Stimulated activated CD8-positive, alpha-beta memory T cell treated with anti-CD3 and anti-CD28 coated beads, Interleukin-15, amount 100 ng/mL, for 48 hours (primary cell): ENCODE results near the gene HNMT.
"Not testable (repeated sequence)": the region's sequence is repeated elsewhere in the genome, so short reads cannot be mapped to it uniquely, and the experiment has no call there.

Experiments
- DNase-seq, 2 donors: peaks; one replicate each; pipeline ENCODE4 v3.0.0-alpha.2; 2020; ENCODE audit warnings: low read depth in 2 of 2

The HNMT gene

GRCh38 chr2:137946227-137946626 is 18.0 kb upstream of the HNMT start:
- DNase-seq, result no peak

DNA sequence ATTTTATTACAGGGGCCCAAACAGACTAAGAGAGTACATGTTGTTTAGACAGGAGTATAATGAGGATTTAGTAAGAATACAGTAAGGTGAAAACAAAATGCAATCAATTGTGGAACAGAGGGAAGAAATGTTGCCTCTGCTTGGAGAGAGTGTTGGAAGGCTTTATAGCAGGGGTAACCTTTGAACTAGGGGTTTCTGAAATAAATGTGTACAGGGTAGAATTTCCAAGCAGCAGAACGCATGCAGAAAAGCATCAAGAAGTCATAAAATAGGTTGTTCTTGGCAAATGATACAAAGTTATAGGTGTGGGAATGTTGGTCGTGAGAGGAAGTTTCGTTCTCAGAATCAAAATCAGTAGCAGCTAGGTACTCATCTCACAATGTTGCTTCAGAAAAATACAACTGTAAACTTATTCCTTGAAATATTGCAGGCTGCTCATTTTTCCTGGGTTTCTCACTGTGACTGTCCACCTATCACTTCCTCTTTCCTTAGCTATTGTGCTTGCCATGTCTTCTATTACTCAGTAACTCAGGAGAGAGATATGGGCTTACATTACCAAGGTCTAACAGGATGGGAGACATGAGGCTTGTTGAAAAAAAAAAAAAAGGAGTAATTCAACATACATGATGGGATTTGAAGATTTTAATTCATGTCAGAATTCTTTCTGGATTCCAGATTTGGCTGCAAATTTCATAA is 17.1 kb upstream of the HNMT start:
- no peak for DNase-seq

DNA sequence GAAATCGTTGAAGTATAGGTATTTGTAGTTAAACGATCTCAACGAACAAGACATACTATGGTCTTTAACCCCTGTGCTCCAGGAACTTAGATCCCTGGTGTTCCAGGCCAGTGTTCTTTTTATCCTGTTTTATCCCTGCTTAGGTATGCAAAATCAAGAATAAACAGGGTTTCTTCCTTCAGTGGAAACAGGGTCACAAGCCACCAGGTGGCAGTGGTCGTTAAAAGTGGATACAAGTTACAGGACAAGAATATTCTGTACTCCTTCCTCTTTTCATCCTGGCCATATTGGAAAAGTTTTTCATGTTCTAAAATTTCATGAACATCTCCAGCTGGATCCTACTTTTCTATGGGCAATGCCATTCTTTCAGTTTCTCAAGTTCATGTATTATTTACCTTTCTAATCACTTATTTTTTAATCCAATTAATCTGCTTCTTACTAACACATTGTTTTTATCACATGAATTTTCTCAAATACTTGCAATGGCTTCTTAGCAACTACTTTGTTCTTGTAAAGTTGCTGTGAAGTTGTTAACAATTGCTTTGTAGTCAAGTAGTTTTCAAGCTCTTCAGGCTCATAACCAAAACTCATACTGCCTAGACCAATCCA is 16.4 kb upstream of the HNMT start:
- DNase-seq, result no peak

- DNase-seq, result no peak
These were observed 15.4 kb upstream of the HNMT start for GRCh38 chr2:137948894-137949293.

DNA sequence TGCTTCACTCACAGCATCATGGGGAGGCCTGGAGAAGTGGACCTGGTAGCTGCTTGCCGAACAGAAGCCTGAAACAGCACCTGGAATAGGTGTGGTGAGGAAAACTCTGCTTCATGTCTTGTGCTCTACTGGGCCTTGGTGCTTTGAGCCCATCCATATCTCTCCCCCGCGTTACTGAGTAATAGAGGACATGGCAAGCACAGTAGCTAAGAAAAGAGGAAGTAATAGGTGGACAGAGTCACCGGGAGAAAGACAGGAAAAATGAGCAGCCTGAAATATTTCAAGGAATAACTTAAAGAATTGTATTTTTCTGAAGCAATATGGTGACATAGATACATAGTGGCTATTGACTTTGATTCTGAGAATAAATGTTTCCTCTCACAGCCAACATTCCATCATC is 14.0 kb upstream of the HNMT start:
- no peak for DNase-seq

GRCh38 chr2:137951586-137951985 is 12.7 kb upstream of the HNMT start:
- no peak for DNase-seq

DNA sequence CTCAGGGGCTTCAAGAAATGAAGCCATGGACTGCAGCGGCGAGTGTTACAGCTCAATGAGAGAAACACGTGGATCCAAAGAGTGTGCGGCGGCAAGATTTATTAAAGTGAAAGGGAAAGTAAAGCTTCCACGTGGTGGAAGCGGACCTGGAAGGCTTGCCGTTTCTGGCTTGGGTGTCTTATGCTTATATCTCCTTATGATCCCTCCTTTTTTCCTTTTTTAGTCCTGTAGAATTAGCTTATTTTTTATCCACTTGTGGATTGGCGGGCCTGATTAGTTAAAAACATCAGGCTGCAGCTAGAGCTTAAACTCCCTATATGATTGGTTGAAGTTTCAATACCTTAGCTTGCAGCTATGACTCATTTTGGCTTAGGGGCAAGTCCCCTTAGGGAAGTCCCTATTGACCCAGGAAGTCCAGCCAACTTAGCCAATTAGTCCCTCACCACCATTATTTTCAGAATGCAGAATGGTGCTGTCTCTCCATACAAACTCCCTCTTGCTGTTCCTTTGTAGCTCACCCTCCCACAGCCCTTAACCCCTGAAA is 11.6 kb upstream of the HNMT start:
- DNase-seq, result no peak

DNA sequence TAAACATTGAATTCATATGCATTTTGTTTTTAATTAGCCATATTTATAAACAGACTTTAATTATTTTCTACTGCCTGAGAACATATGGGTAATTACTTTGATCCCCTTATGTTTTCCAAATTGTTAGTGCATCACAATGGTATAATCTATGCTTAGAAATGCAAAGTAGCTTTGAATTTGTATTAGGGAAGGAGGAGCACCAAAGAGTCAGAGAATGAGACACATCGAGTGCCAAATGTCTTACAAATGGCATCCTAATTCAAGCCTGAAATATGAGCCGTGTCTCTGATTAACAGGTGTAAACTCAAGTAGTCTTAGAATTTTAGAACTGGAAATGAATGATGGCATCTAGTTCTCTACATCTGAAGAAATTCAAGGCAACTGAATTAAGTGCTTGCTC is 8.7 kb upstream of the HNMT start:
- DNase-seq, result no peak

GRCh38 chr2:137957033-137957432 is 7.2 kb upstream of the HNMT start:
- no peak for DNase-seq

DNA sequence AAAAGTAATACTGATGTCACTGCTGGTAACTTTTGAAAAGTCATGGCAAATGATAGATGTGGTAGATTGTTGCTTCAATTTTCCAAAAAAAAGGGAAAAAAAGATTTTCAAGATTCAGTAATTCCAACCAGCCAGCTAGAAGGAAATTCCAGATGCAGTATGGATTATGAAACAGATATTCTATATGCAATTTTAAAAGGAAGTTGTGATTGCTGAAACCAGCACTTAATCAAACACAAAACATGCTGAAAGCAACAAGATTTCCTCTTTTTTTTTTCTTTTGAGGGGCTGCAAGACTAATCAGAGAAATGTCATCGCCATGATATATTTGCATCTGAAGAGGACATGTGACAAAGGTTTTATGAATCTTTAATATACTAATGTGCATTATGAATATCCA is 5.1 kb upstream of the HNMT start:
- no peak for DNase-seq

DNA sequence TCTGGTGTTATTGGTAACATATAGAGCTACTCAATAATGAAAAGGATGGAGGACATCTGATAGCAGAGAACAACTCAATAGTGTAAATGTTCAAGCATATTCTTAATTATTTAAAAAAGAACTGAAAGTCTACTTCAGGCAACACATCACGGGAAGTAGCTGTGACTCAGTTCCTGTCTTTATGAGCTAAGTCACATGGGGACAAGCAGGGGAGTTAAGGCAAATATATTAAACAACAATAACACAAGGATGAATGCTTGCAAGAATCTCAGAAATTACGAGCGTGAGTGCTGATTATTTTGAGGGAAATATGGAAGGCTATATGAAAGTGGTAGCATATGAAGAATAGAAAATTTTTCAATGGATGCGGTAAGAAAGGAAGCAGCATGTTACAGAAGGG is 4.0 kb upstream of the HNMT start:
- DNase-seq, result no peak

GRCh38 chr2:137961602-137962001 is 2.7 kb upstream of the HNMT start:
- DNase-seq, result no peak

DNA sequence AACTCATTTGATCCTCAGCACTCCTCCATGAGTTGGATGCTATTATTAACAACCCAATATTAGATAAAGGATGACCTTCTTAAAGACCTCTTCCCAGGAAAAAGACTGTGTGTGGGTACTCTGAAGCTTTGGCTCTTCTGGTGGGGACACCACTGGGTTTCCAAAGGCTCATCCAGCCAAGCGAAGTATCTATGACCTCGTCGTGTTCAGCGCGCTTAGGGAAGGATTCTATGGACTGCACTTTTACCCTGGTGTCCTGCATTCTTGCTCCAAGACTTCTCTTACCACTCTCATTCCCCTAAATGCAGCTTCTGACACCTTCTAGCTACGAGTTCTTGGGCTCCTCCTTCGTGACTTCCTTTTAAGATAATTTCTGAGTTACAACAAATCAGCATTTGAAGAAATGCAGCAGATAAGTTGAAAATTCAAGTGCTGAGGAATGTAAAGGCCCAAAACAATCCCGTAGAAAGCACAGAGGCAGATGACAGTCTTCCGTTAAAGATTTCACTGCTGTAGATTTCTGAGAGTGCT is 673 bp upstream of the HNMT start:
- DNase-seq, result no peak

DNA sequence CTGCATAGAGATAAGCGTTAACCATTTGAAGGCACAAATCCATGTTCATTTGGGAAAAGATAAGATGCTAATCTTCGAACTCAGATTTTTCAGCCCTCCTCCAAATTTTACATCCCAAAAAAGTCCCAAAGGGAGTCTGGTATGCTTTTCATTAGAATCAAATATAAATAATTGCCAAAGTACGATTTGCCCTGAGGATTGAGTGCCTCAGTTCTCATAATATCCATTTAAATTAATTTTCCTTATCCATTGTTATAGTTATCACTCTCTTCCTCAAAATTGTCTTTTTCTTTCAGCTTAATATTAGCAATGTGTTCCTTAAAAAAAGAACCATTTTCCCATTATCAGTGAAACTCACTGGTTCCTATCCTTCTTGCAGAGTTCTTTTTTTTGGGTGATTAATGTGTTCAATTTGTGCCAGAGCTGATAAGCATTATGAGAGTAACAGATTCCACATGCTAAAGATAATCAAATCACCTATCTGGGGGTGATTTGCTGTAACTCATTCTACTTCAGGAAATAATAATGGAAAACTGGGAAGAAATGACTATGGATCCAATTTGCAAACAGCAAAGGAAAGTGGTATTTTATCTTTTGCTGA is 686 bp downstream of the HNMT start:
- no peak for DNase-seq

DNA sequence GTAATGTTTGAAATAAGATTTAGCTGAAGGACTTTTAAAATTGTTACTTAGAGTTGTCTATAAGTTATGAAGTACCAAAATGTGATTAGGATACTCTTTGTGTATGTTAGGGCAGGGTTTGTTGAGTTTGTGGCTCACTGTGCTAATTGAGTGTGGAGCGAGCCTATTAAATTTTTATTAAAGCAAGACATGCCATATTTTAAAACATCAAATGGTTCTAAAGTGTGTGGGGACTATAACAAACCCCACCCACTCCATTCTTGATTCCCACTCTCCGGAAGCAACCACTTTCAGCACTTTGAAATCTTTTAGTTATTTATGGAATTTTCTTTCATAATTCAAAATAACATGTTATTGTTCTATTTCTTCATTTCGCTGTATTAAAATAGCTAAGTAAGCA is 1.8 kb downstream of the HNMT start:
- DNase-seq, result no peak

DNA sequence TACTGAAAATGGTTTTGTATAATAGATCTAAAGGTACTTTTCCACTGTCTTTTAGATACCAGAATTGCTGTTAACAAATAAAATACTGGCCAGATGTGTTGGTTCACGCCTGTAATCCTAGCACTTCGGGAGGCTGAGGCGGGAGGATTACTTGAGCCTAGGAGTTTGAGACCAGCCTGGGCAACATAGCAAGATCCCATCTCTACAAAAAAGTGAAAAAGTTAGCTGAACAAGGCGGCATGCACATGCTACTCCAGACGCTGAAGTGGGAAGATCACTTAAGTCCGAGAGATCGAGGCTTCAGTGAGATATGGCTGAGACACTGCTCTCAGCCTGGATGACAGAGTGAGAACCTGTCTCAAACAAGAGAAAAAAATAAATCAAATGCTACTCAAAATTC is 2.8 kb downstream of the HNMT start:
- DNase-seq, result no peak

GRCh38 chr2:137968477-137969417 is 4.5 kb downstream of the HNMT start:
- no peak for DNase-seq

GRCh38 chr2:137969418-137969765 is 5.1 kb downstream of the HNMT start:
- DNase-seq, result no peak

DNA sequence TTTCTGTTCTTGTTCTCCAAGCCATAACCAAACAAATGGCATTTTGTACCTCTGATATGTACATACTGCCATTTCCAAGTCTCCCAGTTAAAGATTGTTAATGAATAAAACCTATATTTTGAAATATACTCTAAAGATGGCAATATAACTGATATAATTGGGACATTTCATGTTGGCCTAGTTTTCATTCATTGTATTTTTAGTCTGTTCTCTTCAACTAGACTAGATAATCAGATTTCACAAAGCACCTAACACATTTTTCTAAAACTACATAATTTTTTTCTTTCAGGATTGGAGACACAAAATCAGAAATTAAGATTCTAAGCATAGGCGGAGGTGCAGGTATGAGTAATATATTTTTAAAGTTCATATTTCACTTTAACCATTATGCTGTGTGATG is 5.6 kb downstream of the HNMT start:
- no peak for DNase-seq

DNA sequence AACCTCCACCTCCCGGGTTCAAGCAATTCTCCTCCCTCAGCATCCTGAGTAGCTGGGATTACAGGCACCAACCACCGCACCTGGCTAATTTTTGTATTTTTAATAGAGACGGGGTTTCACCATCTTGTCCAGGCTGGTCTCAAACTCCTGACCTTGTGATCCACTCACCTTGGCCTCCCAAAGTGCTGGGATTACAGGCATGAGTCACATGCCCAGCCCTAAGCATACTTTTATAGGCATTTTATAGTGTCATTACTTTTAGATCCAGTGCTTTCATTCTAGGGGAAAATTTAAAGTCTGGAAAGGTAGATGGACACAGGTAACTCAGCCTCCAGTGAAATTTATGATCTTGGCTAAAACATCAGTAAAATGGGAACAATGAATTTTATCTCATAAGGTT is 7.0 kb downstream of the HNMT start:
- DNase-seq, result not testable (repeated sequence)

- no peak for DNase-seq
These were observed 9.0 kb downstream of the HNMT start for GRCh38 chr2:137973280-137973679.
